GM19463 (cell line): ENCODE data around the gene SLC40A1.
A peak's percentile ranks its signal among the peaks of the same experiment; 100 is the strongest.

Experiments
- ATAC-seq: cut with Tn5 transposase; IDR thresholded peaks from one replicate; pipeline ENCODE4 v1.9.1; 2021; ENCODE audit warnings: mild to moderate bottlenecking, moderate library complexity; ENCODE audit not compliant: unreplicated experiment

Gene SLC40A1, protein sequence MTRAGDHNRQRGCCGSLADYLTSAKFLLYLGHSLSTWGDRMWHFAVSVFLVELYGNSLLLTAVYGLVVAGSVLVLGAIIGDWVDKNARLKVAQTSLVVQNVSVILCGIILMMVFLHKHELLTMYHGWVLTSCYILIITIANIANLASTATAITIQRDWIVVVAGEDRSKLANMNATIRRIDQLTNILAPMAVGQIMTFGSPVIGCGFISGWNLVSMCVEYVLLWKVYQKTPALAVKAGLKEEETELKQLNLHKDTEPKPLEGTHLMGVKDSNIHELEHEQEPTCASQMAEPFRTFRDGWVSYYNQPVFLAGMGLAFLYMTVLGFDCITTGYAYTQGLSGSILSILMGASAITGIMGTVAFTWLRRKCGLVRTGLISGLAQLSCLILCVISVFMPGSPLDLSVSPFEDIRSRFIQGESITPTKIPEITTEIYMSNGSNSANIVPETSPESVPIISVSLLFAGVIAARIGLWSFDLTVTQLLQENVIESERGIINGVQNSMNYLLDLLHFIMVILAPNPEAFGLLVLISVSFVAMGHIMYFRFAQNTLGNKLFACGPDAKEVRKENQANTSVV

DNA sequence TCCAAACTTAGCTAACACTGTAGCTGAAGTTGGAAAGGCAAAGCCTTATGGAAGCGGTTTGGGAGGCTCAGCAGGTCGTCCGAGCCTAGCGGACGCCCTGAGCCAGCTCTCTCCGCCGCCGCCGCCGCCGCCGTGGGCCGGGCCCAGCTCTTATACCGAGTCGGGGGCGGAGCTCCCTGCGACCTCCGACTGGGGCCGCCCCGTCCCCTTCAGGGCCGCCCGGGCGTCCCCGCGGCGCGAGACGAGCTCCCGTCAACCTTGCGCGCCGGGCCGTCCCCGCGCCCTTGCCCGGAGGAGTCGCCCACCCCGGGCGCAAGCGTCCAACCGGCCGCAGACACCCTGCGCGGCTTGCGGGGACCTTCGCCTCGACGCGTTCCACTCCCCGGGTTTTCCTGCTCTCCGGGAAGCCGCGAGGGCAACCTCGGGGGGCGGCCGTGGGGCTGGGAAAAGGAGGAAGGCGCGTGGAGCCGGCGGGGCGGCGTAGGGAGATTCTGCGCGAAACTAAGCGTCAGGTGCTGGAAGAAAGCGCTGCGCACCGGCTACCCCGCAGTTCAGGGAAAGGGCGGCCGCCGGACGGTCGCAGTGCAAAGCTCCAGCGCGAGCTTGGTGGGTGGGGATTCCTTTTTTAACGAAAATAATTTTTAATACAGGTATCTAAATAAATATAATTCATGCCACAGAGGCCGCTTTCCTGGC lies at the start of gene SLC40A1:
Gene SLC40A1 (minus strand): TSS at position 129 of the 696 bp plus-strand sequence. CDS start 326 bp downstream, outside the sequence.
- peak; percentile 73 for ATAC-seq

DNA sequence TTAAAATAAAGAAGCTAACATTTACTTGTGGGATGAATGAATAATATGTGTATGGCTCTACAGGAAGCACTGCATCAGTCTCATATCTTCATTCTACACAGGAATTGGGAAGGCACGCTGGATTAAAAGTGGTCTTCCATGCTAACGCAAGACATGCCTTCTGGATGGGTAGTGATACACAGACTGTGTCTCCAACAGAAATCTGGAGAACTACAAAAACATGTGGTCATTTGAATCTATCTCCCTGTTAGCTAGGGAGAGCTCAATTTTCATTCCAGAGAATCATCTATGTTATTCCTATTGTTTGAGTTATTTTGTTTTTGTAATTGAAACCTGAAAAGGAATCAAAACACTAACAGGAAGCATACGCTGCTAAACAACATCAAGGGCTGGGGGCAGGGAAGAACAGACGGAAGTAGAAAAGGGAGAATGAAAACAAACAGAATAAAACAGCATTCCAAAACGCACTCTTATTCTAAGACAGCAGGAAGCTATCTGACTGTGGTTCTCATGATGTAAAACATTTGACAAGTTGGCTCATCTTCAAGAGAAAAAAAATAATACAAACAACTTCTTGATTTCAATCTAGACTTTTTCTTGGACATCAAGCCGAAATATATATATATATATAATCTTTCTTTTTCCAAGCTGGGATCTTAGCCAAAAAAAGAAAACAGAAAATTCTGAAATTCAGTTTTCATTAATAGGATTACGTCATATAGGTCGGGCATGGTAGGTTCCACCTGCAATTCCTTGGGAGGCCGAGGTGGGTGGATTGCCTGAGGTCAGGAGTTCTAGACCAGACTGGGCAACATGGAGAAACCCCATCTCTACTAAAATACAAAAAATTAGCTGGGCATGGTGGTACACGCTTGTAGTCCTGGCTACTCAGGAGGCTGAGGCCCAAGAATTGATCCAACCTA lies 49.2 kb upstream of the SLC40A1 start:
- no peak for ATAC-seq

DNA sequence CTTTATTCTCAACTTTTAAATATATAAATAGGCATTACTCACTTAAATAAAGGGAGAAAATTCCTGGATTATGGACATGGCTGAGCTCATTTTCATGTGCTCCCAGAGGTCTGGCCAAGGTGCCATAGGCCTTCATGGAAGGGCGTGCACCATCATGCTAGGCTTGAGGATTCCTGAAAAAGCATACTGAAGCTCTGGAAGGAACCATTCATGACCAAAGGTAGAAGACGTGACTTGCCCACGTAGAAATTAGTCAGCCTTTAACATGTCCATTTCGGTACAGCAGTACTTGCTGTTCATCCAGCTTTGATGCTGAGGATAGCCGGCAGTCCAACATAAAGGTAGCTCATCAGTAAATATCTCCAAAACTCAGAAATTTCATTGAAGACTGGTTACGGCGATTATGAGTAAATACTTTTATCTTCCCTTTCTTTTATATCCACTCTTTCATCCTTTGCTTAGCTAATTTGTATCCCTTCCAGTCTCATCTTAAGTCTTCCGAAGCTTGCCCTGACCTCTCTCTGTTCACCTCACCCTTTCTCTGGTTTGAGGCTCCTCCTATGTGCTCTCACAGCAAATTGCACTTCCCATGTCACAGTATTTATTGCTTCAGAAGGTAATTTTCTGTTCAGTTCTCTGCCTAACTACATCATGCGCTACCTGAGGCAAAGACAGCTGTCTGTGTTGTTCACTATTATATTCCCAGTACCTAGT lies 48.4 kb upstream of the SLC40A1 start:
- no peak for ATAC-seq

DNA sequence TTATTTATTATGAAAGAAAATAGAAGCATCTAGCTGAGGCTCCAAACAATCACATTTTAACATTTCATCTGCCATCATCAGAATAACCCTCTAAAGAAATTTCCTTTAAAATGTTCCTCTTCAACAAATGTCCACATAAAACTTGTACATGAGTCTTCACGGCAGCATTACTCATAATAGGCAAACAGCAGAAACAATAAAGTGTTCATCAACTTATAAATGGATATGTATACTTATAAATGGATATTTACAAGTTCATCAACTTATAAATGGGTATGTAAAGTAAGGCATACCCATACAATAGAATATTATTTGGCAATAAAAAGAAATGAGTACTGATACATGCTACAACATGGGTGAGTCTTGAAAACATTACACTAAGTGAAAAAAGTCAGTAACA lies 47.2 kb upstream of the SLC40A1 start:
- ATAC-seq, result no peak

DNA sequence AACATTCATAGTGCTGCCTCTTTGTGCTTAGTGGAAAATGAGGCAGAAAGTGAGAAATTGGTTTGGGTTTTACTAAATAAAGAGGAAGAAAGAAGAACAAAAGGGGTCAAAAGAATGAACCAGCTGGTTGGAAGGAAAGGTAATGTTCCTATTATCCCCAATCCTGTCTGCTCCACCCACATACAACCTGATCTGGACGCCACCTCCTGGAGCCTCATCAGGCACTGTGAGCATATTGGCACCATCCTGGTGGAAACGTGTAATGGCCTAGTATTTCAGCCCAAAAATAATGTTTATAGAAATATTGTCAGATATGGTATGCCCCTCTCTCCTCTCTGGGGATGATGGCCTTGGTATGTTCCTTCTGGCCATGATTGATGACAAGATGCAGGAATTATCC lies 45.0 kb upstream of the SLC40A1 start:
- no peak for ATAC-seq

DNA sequence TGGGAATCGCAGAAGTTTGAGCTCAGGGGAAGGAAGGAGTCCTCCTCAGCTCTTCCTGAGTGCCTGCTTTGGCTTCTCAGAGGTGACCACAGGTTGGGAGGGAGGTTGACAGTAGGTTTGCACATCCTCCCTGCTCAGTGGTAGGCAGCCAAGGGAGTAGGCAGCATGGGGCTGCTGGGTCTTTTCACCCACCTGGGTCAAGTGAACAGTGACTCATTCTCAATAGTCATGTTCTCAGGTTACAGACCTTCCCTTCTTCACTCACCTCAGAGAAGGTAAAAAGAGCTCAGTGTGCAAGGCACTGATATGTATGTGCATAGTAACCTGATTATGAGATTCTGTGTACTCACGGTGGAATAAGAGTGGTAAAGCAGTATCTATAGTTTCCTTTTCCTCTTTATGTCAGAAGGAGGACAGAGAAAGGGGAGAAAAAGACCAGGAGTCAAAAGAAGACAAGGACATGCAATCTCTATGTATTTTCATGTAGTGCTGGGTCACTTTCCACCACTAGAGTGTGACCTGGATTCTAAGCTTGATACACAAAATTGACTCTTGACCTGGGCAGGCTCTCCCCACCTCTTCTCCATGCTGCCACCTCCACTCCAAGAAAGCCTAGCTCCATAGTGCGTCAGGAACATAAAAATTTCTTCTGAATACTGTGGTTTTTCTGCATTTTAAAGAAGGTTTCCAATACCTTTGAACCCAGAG lies 44.2 kb upstream of the SLC40A1 start:
- ATAC-seq, result no peak

DNA sequence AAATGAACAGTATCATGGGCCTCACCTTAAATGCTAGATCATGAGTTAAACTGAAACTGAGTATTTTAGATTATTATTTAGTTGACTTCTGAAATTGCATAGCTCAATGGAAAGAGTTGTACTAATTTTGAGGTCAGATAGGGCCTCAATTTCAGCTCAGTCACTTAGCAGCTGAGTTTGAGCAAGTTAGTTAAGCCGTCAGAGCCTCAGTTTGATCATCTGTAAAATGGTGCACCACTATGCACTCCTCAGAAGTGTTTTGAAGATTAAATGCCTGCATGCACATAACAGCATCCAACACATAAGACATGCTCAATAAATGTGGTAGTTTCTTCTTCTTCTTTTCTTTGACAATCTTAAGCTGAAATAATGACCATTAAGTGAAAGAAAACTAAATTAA lies 42.5 kb upstream of the SLC40A1 start:
- no peak for ATAC-seq

DNA sequence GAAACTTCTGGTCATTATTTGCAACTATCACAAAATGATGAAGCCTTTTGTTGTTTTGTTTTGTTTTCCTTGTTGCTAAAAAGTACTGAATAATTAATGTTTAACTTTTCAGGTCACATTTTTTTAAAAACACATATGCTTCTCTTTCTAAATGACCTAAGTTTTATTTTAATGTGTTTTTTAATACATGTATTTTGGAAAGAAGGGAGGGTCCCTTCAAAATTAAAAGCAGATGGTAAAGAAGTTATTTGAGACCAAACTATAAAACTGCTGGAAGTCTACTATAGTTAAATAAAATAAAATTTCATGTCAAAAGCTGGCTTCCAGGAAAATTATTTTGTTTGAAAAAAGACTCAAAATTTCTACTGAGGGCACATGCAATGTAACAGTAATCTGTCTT lies 41.2 kb upstream of the SLC40A1 start:
- ATAC-seq, result no peak

DNA sequence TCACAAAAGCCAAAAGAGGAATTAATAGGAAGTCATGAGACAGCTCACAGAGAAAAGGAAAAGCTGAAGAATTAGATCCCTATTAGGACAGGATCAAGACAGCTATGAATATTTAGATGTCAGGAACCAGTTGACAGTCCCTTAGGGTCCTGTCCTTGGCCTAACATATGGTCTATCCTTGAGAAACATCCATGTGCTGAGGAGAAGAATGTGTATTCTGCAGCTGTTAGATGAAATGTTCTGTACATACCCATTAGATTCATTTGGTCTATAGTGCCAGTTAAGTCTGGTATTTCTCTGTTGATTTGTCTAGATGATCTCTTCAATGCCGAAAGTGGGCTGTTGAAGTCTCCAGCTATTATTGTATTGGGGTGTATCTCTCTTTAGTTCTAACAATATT lies 37.6 kb upstream of the SLC40A1 start:
- ATAC-seq, result no peak

DNA sequence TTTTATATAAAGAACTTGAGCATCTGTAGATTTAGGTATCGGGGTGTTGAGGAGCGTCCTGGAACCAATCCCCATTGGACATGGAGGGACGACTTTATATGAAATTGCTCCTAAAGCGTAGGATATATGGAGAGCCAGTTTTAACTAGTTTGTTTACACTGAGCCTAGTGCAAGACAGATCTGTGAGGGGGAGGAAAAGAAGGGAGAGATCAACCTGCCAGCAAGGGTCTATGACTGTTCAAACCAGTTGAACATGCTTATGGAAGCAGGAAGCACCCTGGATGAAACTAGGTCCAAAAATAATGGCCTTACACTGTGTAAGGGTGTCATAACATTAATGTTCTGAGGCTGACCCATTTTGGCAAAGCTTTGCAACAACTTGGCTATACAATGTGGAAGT lies 34.0 kb upstream of the SLC40A1 start:
- no peak for ATAC-seq

DNA sequence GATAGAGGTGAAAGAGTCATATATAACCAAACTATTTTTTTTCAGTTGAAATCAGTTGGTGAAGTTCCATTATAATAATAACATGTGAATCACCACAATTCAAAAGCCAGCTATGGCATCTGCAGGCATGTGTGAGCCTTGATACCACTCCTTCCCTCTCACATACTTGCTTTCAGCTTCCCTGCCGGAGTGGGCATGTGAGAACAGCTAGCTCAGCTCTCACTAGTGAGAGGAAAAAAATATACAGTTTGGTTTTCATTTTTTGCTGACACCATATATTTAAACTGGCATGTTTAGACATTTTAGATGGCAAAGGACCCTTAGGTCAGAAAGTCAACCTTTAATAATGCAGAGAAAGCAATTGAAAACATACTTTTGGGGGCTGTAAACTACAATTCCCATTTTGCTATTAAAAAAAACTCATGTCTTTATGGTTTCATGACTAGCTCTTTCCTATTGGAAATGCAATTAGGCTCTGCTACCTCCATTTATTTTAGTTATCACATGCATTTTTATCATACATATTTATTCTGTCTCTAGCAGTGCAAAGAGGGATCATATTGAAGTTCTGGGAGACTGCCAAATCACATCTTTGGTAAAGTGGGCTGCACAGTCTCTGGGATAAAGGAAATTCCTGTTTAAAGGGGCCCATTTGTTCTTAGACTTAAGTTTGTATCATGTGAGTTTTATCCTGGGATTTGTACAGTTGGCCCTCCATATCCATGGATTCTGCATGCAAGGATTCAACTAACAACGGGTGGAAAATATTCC lies 33.2 kb upstream of the SLC40A1 start:
- no peak for ATAC-seq

DNA sequence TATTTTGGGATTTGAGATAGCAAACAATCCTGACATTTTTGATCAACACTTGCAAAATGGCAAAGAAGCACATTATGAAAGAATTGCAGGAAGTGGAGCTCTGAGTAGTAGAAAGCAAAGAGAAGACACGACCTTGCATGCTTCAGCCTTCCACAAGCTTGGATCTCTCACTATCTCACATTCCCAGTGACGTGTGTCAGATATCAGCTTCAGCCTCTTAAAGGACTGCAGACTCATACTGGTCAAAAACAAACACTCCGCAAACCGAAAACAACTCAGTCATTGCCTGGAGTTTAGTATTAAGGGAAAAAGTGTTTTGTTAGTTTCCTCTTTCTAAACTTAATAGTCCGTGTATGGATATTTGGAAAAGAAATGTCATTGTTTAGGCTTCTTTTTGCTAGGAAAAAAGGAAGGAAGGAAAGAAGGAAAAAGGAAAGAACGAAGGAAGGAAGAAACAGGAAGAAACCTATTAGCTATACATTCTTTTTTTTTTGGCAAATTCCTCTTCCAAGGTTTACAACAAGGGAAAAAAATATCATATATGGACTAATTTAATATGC lies 32.6 kb upstream of the SLC40A1 start:
- ATAC-seq, result no peak

DNA sequence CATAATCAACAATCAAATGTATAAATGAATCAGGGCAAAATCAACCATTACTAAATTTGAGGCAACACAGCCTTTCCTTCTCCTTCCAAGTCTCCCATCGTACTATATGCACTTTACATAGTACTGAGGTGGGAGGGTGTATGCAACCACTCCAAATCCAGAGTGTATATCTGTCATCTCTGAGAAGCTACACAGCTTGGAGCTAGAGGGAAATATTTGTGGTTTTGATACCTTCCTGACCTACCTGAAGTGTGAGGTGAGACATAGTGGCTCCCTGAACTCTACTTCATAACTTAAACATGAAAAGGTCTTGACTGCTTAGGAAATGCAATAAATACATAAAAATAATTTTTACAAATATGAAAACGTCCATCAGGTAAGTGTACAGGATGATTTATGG lies 30.1 kb upstream of the SLC40A1 start:
- no peak for ATAC-seq

DNA sequence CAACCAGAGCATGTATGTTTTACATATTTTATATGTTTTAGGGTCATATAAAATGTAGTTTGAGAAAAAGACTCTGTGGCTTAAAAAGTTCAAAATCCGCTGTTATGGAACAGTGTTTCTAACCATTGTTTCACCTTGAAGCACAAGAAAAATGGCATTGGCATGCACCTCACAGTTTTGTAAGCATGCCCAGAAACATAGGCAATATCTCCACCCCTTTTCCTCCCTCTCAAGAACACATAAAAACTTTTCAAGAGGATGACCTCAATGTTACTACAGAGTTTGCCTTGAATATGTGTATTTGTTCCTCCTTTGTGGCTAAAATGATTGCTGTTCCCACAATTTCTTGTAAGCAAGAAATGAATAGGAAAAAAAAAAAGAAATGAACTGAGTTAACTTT lies 29.3 kb upstream of the SLC40A1 start:
- no peak for ATAC-seq

DNA sequence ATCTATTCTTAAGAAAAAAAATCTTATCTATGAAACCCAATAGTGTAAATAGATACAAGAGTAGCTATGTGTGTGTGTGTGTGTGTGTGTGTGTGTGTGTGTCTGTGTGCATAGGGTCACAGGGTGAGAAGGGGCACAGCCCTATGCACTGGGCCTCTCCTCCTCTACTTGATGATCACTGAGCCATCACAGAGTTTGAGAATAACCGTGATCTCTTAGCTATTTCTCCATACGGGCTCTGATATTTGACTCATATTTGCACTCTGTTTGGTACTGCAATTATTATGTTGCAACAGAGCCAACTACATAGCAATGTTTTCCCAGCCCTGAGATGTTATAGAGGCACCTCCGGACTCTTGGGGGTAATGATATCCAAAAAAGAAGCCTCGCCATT lies 28.8 kb upstream of the SLC40A1 start:
- ATAC-seq, result no peak

DNA sequence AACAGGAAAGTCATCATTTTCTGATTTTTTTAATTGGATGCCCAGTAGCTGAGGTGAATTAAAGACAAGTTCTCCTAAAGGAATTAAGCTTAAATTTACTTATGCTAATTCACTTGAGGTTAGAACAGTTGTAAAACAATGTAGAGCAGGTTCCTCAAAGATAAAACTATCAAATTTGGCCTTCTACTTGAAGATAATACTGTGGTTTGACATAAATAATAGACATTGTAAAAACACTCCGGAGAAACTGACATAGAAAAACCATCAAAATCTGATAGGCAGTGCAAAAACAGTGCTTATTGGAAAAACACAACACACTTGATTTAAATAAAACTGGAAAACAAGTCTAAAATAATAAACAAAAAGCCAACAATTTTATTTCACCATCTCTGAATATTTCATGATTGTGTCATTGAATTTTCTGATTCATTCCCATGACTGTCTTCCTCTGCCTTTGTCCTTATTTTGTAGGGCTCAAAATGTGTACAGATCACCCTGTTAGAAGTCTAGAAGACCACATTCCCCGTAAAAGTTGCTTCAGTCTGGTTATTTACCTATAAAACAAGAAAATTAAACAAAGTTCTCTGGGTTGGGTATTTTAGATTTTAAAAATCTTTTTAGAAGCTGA lies 28.3 kb upstream of the SLC40A1 start:
- no peak for ATAC-seq

DNA sequence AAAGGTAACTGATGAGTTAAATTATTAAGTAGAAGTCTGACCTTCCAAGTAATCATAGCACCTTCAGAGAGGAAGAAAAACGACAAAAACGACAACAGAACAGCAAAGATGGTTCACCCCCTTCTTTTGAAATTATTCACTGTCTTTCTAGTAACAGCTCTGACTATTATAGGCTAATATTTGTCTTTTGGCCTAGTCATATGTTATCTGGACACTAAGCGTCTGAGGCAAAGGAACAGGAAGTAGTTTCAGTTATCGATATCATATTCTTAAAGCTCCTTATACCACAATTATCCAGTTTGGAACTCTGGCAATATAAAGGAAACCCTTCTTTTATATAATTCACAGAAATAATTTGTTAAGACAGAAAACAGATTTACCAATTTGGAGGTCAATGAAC lies 27.6 kb upstream of the SLC40A1 start:
- ATAC-seq, result no peak

DNA sequence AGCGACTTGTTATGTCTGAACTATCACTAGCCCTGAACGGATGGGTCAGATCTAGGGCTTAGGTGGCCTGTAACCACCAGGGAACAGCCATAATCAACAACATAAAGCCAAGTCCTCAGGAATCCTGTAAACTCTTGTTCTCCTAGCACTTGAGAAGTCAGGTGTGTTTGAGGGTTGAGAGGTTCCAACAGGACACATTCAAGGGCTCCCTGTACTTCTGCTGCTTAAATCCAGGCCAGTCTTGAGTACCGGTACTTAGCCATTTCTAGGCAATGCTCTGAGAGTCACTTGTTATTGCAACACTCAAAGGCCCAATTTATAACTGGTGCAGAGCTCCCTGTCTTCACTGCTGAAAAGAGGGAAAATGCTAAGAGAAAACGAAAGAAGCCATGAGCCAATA lies 21.6 kb upstream of the SLC40A1 start:
- ATAC-seq, result no peak
